ENCODE data around the gene JPH3. TPM values are rescaled to one million over a fixed set of nuclear protein-coding genes. Genes with fewer than 3 reads are reported as not detected.

The JPH3 gene
- total and polyA plus RNA-seq, 12 donors: 0.06 to 0.79 (median 0.10) TPM; not detected in 6

- DNase-seq: no peak
- WGBS, 2 donors: 91 to 95% methylated on average over 13 of the region's 13 CpGs
- no peak for TF ChIP-seq CTCF (IDR thresholded peaks at IDR 0.05)
Measured at GRCh38 chr16:87637357-87637756, 35.0 kb downstream of the JPH3 start.

GRCh38 chr16:87638736-87639135, 36.4 kb downstream of the JPH3 start:
- no peak overlapping the region for H3K4me3 ChIP-seq
- H3K9me3 ChIP-seq: no peaks in the 10 kb centered on the region
- H3K4me1 ChIP-seq: peaks cover 0 to 16% (median 11%) of the 10 kb centered on the region in 9 donors
- ATAC-seq (no peak), DNase-seq (no peak)
- H3K27me3 ChIP-seq: peaks cover 0 to 64% (median 18%) of the 10 kb centered on the region in 7 donors
- no peak for TF ChIP-seq CTCF (IDR thresholded peaks at IDR 0.05)
- intact Hi-C loops (cut with DNase I): loop anchor here (5.0 to 10.0 kb wide), 11 partner anchors 46 to 324 kb away; partner anchors contain the start of genes C16orf95 (in 5 of the 10) and MAP1LC3B (in 3 of the 10)
- no peaks in the 10 kb centered on the region for H3K36me3 ChIP-seq
- 69 to 89% methylated on average over 10 of the region's 10 CpGs for WGBS, 2 donors
- no peak overlapping the region for H3K27ac ChIP-seq

More at GRCh38 chr16:87637357-87637756, 35.0 kb downstream of the JPH3 start:
- intact Hi-C loops (cut with DNase I): loop anchor here (2.0 to 10.0 kb wide), 13 partner anchors 45 to 323 kb away; partner anchors contain the start of genes C16orf95 (in 5 of the 10) and MAP1LC3B (in 3 of the 10)
- no peak for ATAC-seq
- Histone ChIP-seq H3K27me3 (peaks cover 0 to 61% (median 18%) of the 10 kb centered on the region in 7 donors), H3K9me3 (no peaks in the 10 kb centered on the region), H3K4me3 (no peak overlapping the region), H3K27ac (no peak overlapping the region), H3K4me1 (peaks cover 0 to 16% (median 11%) of the 10 kb centered on the region in 9 donors), H3K36me3 (no peaks in the 10 kb centered on the region)

- WGBS, 2 donors: 72 to 77% methylated on average over 11 of the region's 11 CpGs
- Histone ChIP-seq H3K36me3 (no peaks in the 10 kb centered on the region), H3K27me3 (peaks cover 0 to 45% (median 14%) of the 10 kb centered on the region in 7 donors), H3K4me3 (no peak overlapping the region), H3K27ac (no peak overlapping the region), H3K9me3 (peaks cover 0 to 4% (median 0%) of the 10 kb centered on the region in 11 donors), H3K4me1 (peaks cover 0 to under 1% (median 0%) of the 10 kb centered on the region in 9 donors)
- no peak for TF ChIP-seq CTCF (IDR thresholded peaks at IDR 0.05)
- no peak for ATAC-seq
- intact Hi-C loops (cut with DNase I): no loop called here
- no peak for DNase-seq
Measured at GRCh38 chr16:87641721-87642120, 39.4 kb downstream of the JPH3 start.

GRCh38 chr16:87642491-87642890, 40.2 kb downstream of the JPH3 start:
- Histone ChIP-seq H3K4me1 (no peaks in the 10 kb centered on the region), H3K36me3 (no peaks in the 10 kb centered on the region), H3K4me3 (no peak overlapping the region), H3K9me3 (peaks cover 0 to 4% (median 0%) of the 10 kb centered on the region in 11 donors), H3K27me3 (peaks cover 0 to 53% (median 22%) of the 10 kb centered on the region in 7 donors), H3K27ac (no peak overlapping the region)
- no peak for TF ChIP-seq CTCF (IDR thresholded peaks at IDR 0.05)
- WGBS, 2 donors: 86 to 87% methylated on average over 19 of the region's 19 CpGs
- intact Hi-C loops (cut with DNase I): no loop called here
- no peak for ATAC-seq
- no peak for DNase-seq

Measured in heart right ventricle (tissue), 16 donors.